Islet precursor cell (in vitro differentiated cells): ENCODE measurements around the gene JDP2.
"Not testable (repeated sequence)": the region's sequence is repeated elsewhere in the genome, so short reads cannot be mapped to it uniquely, and the experiment has no call there.

ENCODE experiments used
- DNase-seq: peaks from one replicate; pipeline ENCODE4 v3.0.0-alpha.2; 2018

The JDP2 gene

GRCh38 chr14:75457648-75458165 lies 29.9 kb downstream of the JDP2 start:
- peak; percentile 59 for DNase-seq

- DNase-seq: no peak
These were observed 30.5 kb downstream of the JDP2 start for GRCh38 chr14:75458305-75458704.

- no peak for DNase-seq
These were observed 31.4 kb downstream of the JDP2 start for GRCh38 chr14:75459099-75459741.

GRCh38 chr14:75459791-75460190 lies 32.0 kb downstream of the JDP2 start:
- no peak for DNase-seq

GRCh38 chr14:75460394-75460793 lies 32.6 kb downstream of the JDP2 start:
- DNase-seq: no peak

GRCh38 chr14:75461303-75461702 lies 33.5 kb downstream of the JDP2 start:
- DNase-seq: no peak

- no peak for DNase-seq
These were observed 34.0 kb downstream of the JDP2 start for GRCh38 chr14:75461755-75462349.

- DNase-seq: no peak
These were observed 36.8 kb downstream of the JDP2 start for GRCh38 chr14:75464626-75465025.

- DNase-seq: no peak
These were observed 39.9 kb downstream of the JDP2 start for GRCh38 chr14:75467763-75468162.

GRCh38 chr14:75469164-75469563 lies 41.3 kb downstream of the JDP2 start:
- DNase-seq: no peak

GRCh38 chr14:75469606-75470237 lies 41.9 kb downstream of the JDP2 start:
- no peak for DNase-seq

GRCh38 chr14:75470238-75470797 lies 42.5 kb downstream of the JDP2 start:
- no peak for DNase-seq

GRCh38 chr14:75471059-75471458 lies 43.2 kb downstream of the JDP2 start:
- DNase-seq: no peak

GRCh38 chr14:75474127-75474526 lies 46.3 kb downstream of the JDP2 start:
- not testable (repeated sequence) for DNase-seq

- no peak for DNase-seq
These were observed 48.6 kb downstream of the JDP2 start for GRCh38 chr14:75476274-75476995.

- no peak for DNase-seq
These were observed 50.1 kb downstream of the JDP2 start for GRCh38 chr14:75477881-75478280.

- DNase-seq: no peak
These were observed 52.2 kb downstream of the JDP2 start for GRCh38 chr14:75479770-75480600.

GRCh38 chr14:75482366-75482765 lies 54.5 kb downstream of the JDP2 start:
- no peak for DNase-seq

- no peak for DNase-seq
These were observed 57.0 kb downstream of the JDP2 start for GRCh38 chr14:75484711-75485429.

GRCh38 chr14:75486318-75486717 lies 58.5 kb downstream of the JDP2 start:
- no peak for DNase-seq

GRCh38 chr14:75487155-75487671 lies 59.4 kb downstream of the JDP2 start:
- DNase-seq: no peak
